Stimulated activated CD8-positive, alpha-beta memory T cell treated with anti-CD3 and anti-CD28 coated beads, Interleukin-12 subunit alpha, Interleukin-12 subunit beta, amount 100 ng/mL, for 1 hour (primary cell): ENCODE results near the gene SHISA3.
"Not testable (repeated sequence)": the region's sequence is repeated elsewhere in the genome, so short reads cannot be mapped to it uniquely, and the experiment has no call there.

Source experiments
- DNase-seq: peaks from one replicate; pipeline ENCODE4 v3.0.0-alpha.2; 2020; ENCODE audit warnings: low read depth

Gene SHISA3

GRCh38 chr4:42396752-42397634 is at the start of gene SHISA3:
TSS of gene SHISA3 (plus strand) at chr4:42397488. CDS start at chr4:42398057, 569 bp downstream.
- DNase-seq = no peak

GRCh38 chr4:42348247-42348646 is 49.0 kb upstream of the SHISA3 start:
- no peak for DNase-seq

- no peak for DNase-seq
Measured at GRCh38 chr4:42348692-42349091, 48.6 kb upstream of the SHISA3 start.

GRCh38 chr4:42350611-42351182 is 46.6 kb upstream of the SHISA3 start:
- no peak for DNase-seq

- DNase-seq = no peak
Measured at GRCh38 chr4:42352049-42352448, 45.2 kb upstream of the SHISA3 start.

- DNase-seq = no peak
Measured at GRCh38 chr4:42357325-42357724, 40.0 kb upstream of the SHISA3 start.

GRCh38 chr4:42359711-42360110 is 37.6 kb upstream of the SHISA3 start:
- DNase-seq = no peak

- DNase-seq = no peak
Measured at GRCh38 chr4:42360256-42360669, 37.0 kb upstream of the SHISA3 start.

GRCh38 chr4:42361456-42361855 is 35.8 kb upstream of the SHISA3 start:
- no peak for DNase-seq

- DNase-seq = no peak
Measured at GRCh38 chr4:42362591-42362990, 34.7 kb upstream of the SHISA3 start.

- DNase-seq = no peak
Measured at GRCh38 chr4:42363614-42364013, 33.7 kb upstream of the SHISA3 start.

GRCh38 chr4:42364266-42365053 is 32.8 kb upstream of the SHISA3 start:
- DNase-seq = no peak

GRCh38 chr4:42366959-42367358 is 30.3 kb upstream of the SHISA3 start:
- no peak for DNase-seq

- no peak for DNase-seq
Measured at GRCh38 chr4:42369489-42369888, 27.8 kb upstream of the SHISA3 start.

GRCh38 chr4:42371305-42372252 is 25.7 kb upstream of the SHISA3 start:
- no peak for DNase-seq

- not testable (repeated sequence) for DNase-seq
Measured at GRCh38 chr4:42372303-42372702, 25.0 kb upstream of the SHISA3 start.

- DNase-seq = no peak
Measured at GRCh38 chr4:42377497-42377896, 19.8 kb upstream of the SHISA3 start.

GRCh38 chr4:42381666-42382065 is 15.6 kb upstream of the SHISA3 start:
- no peak for DNase-seq

- no peak for DNase-seq
Measured at GRCh38 chr4:42385516-42385915, 11.8 kb upstream of the SHISA3 start.

GRCh38 chr4:42390622-42391354 is 6.5 kb upstream of the SHISA3 start:
- DNase-seq = no peak

GRCh38 chr4:42391355-42391664 is 6.0 kb upstream of the SHISA3 start:
- DNase-seq = no peak
